HG02571 (cell line): ENCODE measurements around the gene CHN2.

Experiments used
- ATAC-seq: cut with Tn5 transposase; IDR thresholded peaks from one replicate; pipeline ENCODE4 v1.9.1; 2021; ENCODE audit warnings: mild to moderate bottlenecking, moderate library complexity; ENCODE audit not compliant: unreplicated experiment

CHN2 gene

GRCh38 chr7:29421010-29421956, 226.7 kb downstream of the CHN2 start:
- ATAC-seq: no peak

GRCh38 chr7:29422829-29423228, 228.3 kb downstream of the CHN2 start:
- ATAC-seq: no peak

- ATAC-seq: no peak
These were observed 229.9 kb downstream of the CHN2 start for GRCh38 chr7:29424295-29424983.

GRCh38 chr7:29424984-29425309, 230.4 kb downstream of the CHN2 start:
- no peak for ATAC-seq

- ATAC-seq: no peak
These were observed 232.0 kb downstream of the CHN2 start for GRCh38 chr7:29426587-29426986.

- no peak for ATAC-seq
These were observed 234.8 kb downstream of the CHN2 start for GRCh38 chr7:29429401-29429800.

GRCh38 chr7:29430279-29430949, 235.8 kb downstream of the CHN2 start:
- ATAC-seq: no peak

GRCh38 chr7:29431686-29432085, 237.1 kb downstream of the CHN2 start:
- no peak for ATAC-seq

GRCh38 chr7:29432721-29433120, 238.1 kb downstream of the CHN2 start:
- ATAC-seq: no peak

GRCh38 chr7:29434380-29434768, 239.8 kb downstream of the CHN2 start:
- no peak for ATAC-seq

GRCh38 chr7:29435167-29435566, 240.6 kb downstream of the CHN2 start:
- peak; percentile 51 for ATAC-seq

- no peak for ATAC-seq
These were observed 241.3 kb downstream of the CHN2 start for GRCh38 chr7:29435902-29436301.

GRCh38 chr7:29442146-29442545, 247.6 kb downstream of the CHN2 start:
- no peak for ATAC-seq

- ATAC-seq: no peak
These were observed 249.0 kb downstream of the CHN2 start for GRCh38 chr7:29443552-29443951.

GRCh38 chr7:29444267-29444666, 249.7 kb downstream of the CHN2 start:
- ATAC-seq: no peak

GRCh38 chr7:29445736-29446135, 251.2 kb downstream of the CHN2 start:
- no peak for ATAC-seq

GRCh38 chr7:29447828-29448227, 253.3 kb downstream of the CHN2 start:
- no peak for ATAC-seq

- no peak for ATAC-seq
These were observed 255.1 kb downstream of the CHN2 start for GRCh38 chr7:29449569-29450260.

- no peak for ATAC-seq
These were observed 258.4 kb downstream of the CHN2 start for GRCh38 chr7:29453021-29453420.

- ATAC-seq: no peak
These were observed 259.9 kb downstream of the CHN2 start for GRCh38 chr7:29454464-29454863.

- no peak for ATAC-seq
These were observed 260.4 kb downstream of the CHN2 start for GRCh38 chr7:29454899-29455451.
